Motor neuron (in vitro differentiated cells): ENCODE data around the gene CCL15. TPM values are rescaled to one million over a fixed set of nuclear protein-coding genes. Genes with fewer than 3 reads are reported as not detected.

ENCODE experiments used
- ATAC-seq, 8 experiments: fragments of 200-7000 bp; cut with Tn5 transposase; replicated peaks in 6 of 8; 2 replicates each; pipeline ENCODE4 v1.8.0; 2021; ENCODE audit warnings: mild to moderate bottlenecking in 8 of 8, moderate library complexity in 8 of 8
- H3K27ac ChIP-seq, 2 donors: fragments of 250-450 bp; sonication (Bioruptor Pico); 2 replicates each; pipeline ENCODE4 v1.9.0; 2021; ENCODE audit warnings: antibody characterized with exemption in 2 of 2, mild to moderate bottlenecking in 2 of 2, moderate library complexity in 1 of 2
- H3K4me1 ChIP-seq, 2 donors: fragments of 250-450 bp; sonication (Bioruptor Pico); replicated peaks in 1 of 2; 2 replicates each; pipeline ENCODE4 v1.6.1; 2021; ENCODE audit warnings: antibody characterized with exemption in 2 of 2, mild to moderate bottlenecking in 2 of 2, moderate library complexity in 1 of 2
- H3K4me3 ChIP-seq, 5 donors: fragments of 250-450 bp; sonication (Bioruptor Pico); 2 replicates each; pipeline ENCODE4 v1.9.0; 2021; ENCODE audit warnings: antibody characterized with exemption in 5 of 5, mild to moderate bottlenecking in 5 of 5, moderate library complexity in 4 of 5
- WGBS, 10 experiments: fragments of 450-650 bp; shearing (Covaris generic); methylation state at CpG; one replicate each; pipeline ENCODE4 v1.0.0; 2022; 5-methylcytosine and 5-hydroxymethylcytosine counted together
- in situ Hi-C, 9 experiments: fragments of 400-800 bp; cut with MboI; loops; one replicate each; pipeline ENCODE4 v1.15.0; 2021; ENCODE audit warnings: low sequenced_read_pairs in 9 of 9, low pct_unique_long_range_greater_than_20kb in 2 of 9; ENCODE audit not compliant: unreplicated experiment in 9 of 9
- total RNA-seq, 8 experiments: library from RNA; unstranded; fragments of 300-600 nt; gene quantifications; 2 replicates each; pipeline versions ENCODE4 v1.2.3 to v1.2.4, GENCODE V29; 2022

CCL15 gene
- total RNA-seq, 8 experiments from 2014 or later, result 0.21 to 0.47 (median 0.41) TPM; not detected in 5

DNA sequence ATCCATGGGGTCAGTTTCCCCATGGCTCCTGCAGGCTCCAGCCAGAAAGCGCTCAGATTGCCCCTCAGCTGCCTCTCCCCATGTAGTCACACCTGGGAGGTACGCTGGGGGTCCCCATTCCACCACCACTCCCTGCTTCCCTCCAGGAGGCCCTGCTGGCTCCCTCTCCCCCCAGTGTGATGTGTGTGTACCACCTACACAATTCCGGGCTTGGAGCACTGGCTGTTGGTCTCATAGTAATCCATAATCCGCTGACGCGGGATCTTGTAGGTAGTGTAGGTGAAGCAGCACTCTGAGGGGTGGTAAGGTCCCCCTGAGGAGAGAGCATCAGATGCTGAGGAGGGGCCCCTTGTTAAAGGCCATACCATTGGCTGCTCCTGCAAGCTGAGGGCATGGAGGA is 17.2 kb downstream of the CCL15 start:
- in situ Hi-C loops, result loop anchor here in 1 of 9 experiments (25.0 kb wide), 1 partner anchor 153 kb away; no protein-coding TSS in a partner anchor
- WGBS, 10 experiments, result 71 to 100% (median 88%) methylated on average over 1 to 4 of the region's 6 CpGs; no CpG with 5 or more reads in 5 of the 10 experiments
- H3K4me3 ChIP-seq, result no peak overlapping the region

GRCh38 chr17:35982409-35983191 is 18.8 kb downstream of the CCL15 start:
- Histone ChIP-seq H3K4me3 (no peak overlapping the region), H3K27ac (no peak overlapping the region), H3K4me1 (no peaks in the 10 kb centered on the region)
- no peak for ATAC-seq
- in situ Hi-C loops, result loop anchor here in 1 of 9 experiments (25.0 kb wide), 1 partner anchor 155 kb away; no protein-coding TSS in a partner anchor
- 17 to 86% (median 63%) methylated on average over 1 to 3 of the region's 3 CpGs for WGBS, 10 experiments

More for the DNA sequence above, 17.2 kb downstream of the CCL15 start:
- Histone ChIP-seq H3K4me1 (no peaks in the 10 kb centered on the region), H3K27ac (no peak overlapping the region)
- ATAC-seq, result no peak

GRCh38 chr17:35981908-35982330 is 19.4 kb downstream of the CCL15 start:
- Histone ChIP-seq H3K27ac (no peak overlapping the region), H3K4me3 (no peak overlapping the region), H3K4me1 (no peaks in the 10 kb centered on the region)
- peak in 1 of 8 experiments; percentile 43 for ATAC-seq
- in situ Hi-C loops, result loop anchor here in 1 of 9 experiments (25.0 kb wide), 1 partner anchor 155 kb away; no protein-coding TSS in a partner anchor
- 0 to 83% (median 50%) methylated on average over 1 to 4 of the region's 4 CpGs; no CpG with 5 or more reads in 2 of the 10 experiments for WGBS, 10 experiments

DNA sequence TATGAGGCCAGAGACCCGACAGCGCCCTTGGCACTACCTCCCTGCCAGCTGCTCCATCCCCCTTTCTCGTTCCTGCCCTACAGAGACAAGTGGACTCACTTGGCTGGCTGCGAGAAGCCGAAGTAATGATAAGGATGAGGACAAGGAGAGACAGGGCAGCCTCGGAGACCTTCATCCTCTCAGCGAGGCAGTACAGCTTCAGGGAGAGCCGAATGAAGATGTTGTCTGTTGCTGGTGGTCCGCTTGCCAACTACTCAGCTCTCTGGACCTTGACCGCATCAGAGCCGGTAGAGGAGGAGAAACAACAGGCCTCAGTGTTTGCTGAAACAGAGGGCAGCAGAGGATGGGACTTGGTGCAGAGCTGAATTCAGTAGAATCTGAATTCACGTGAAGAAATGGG is 20.1 kb downstream of the CCL15 start, which contains the start of gene CCL16:
CCL16 (minus strand) TSS at position 252 of the 400 bp plus-strand sequence; CDS start at position 175, 77 bp downstream.
- Histone ChIP-seq H3K27ac (no peak within 1 kb of the TSS), H3K4me1 (no peaks in the 10 kb centered on the region), H3K4me3 (no peak within 1 kb of the TSS)
- in situ Hi-C loops, result loop anchor here in 1 of 9 experiments (25.0 kb wide), 1 partner anchor 156 kb away; no protein-coding TSS in a partner anchor
- no peak for ATAC-seq
- WGBS, 10 experiments, result 0 to 97% (median 68%) methylated on average over 1 to 9 of the region's 12 CpGs; no CpG with 5 or more reads in 2 of the 10 experiments

DNA sequence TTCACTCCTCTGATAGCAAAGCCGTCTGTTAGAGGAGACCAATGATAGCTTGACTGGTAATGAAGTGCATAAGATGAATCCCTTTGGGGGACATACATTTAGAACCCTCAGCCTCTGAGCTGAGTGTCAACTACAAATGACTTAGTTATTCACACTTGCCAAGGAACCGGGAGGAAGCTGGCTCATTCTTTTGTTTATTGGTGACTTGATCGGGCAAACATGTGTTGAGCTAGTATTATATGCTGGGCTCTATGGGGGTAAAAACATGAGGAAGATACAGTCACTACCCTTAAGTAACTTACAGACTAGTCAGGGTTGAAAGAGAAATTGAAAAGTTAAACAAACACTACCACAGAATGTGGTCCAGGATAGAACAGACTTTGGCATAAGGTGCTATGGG is 23.0 kb downstream of the CCL15 start:
- in situ Hi-C loops, result loop anchor here in 6 of 9 experiments (10.0 to 25.0 kb wide), 3 partner anchors 156 to 166 kb away; no protein-coding TSS in a partner anchor
- Histone ChIP-seq H3K27ac (no peak overlapping the region), H3K4me3 (no peak overlapping the region), H3K4me1 (no peaks in the 10 kb centered on the region)
- no peak for ATAC-seq
- 17 to 100% (median 83%) methylated on average over 1 to 3 of the region's 3 CpGs; no CpG with 5 or more reads in 3 of the 10 experiments for WGBS, 10 experiments

DNA sequence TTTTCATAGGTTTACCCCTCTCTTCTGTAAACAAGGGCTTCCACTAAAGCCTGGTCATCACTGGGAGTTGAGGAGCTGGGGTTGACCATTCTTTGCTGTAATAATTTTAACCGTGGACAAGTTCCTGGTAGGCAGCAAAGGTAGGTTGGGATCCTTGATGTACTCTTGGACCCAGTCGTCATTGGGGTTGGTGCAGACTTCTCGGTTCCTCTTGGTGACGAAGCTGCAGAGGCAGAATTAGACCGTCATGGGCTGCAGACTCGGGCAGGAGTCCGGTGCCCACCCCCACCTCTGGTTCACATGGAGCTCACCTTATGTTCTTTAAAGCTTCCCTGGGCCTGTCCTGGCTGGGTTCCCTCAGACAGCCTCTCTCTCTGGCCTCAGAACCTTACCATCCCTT is 23.8 kb downstream of the CCL15 start:
- in situ Hi-C loops, result loop anchor here in 6 of 9 experiments (10.0 to 25.0 kb wide), 3 partner anchors 157 to 167 kb away; no protein-coding TSS in a partner anchor
- no peak for ATAC-seq

DNA sequence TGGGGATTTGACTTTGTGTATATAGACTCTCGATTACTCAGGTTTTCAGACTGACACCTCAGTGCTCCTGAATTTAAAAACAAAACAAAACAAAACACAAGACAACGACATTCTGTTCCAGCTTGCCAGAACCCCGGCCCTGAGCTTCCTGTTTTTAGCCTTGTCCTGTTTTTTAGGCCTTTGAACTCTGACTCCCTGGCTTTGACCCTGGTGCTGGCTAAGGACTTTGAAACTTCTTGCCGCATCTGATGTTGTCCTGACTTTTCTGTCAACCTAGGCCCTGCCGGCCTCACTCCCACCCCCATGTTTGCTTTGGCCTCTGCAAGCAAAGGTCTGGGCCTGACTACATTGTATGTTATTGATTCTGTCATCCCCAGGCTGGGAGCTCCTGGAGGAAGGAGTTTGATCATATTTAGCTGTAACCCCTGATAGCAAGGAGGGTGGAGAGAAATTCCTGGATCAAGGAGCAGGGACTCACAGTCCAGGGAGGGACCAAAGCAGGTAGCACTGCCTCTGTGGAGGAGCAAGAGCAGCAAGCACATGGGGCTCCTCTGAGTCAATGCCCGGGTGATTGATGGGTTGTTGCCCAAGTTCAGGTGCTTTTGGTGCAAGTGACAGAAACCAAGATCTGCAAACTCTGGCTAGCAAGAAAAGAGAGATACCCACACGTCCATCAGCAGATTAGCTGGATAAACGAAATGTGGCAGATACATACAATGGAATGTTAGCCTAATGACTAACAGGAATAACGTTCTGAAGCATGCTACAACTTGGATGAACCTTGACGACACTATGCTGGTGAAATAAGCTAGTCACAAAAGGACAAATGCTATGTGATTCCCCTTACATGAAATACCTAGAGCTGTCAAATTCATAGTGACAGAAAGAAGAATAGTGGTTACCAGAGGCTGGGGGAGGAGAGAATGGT is 27.8 kb downstream of the CCL15 start:
- no peaks in the 10 kb centered on the region for H3K4me1 ChIP-seq
- ATAC-seq, result peak in 1 of 8 experiments; percentile 55
- no peak overlapping the region for H3K4me3 ChIP-seq
- no peak overlapping the region for H3K27ac ChIP-seq
- in situ Hi-C loops, result loop anchor here in 8 of 9 experiments (10.0 to 25.0 kb wide), 4 partner anchors 161 to 514 kb away; partner anchors contain the start of gene ZNHIT3 (in 4 of the 8)
- 14 to 88% (median 74%) methylated on average over 2 to 8 of the region's 10 CpGs for WGBS, 10 experiments

More for the DNA sequence above, 23.8 kb downstream of the CCL15 start:
- WGBS, 10 experiments, result 17 to 100% (median 89%) methylated on average over 1 to 5 of the region's 7 CpGs; no CpG with 5 or more reads in 3 of the 10 experiments
- no peak overlapping the region for H3K4me3 ChIP-seq
- no peaks in the 10 kb centered on the region for H3K4me1 ChIP-seq
- no peak overlapping the region for H3K27ac ChIP-seq

DNA sequence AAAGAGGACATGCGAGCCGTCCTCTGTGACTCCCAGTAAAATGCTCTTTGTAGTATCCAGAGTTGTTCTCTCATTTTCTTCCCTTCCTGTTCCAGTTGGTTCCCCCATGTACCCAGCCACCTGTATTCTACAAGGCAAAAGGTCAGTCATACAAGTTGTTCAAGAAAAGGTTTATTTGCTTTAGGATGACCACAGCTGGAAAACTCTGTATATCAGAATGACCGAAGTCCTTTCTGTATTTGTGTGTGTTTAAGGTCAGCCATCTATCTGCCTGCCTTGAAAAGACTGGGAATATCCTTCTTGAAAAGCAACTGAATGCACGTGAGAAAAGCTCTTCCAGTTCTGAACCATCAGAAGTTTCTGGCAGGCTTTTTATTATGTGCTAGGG is 28.4 kb downstream of the CCL15 start:
- in situ Hi-C loops, result loop anchor here in 8 of 9 experiments (10.0 to 25.0 kb wide), 4 partner anchors 162 to 514 kb away; partner anchors contain the start of gene ZNHIT3 (in 4 of the 8)
- no peak overlapping the region for H3K27ac ChIP-seq

DNA sequence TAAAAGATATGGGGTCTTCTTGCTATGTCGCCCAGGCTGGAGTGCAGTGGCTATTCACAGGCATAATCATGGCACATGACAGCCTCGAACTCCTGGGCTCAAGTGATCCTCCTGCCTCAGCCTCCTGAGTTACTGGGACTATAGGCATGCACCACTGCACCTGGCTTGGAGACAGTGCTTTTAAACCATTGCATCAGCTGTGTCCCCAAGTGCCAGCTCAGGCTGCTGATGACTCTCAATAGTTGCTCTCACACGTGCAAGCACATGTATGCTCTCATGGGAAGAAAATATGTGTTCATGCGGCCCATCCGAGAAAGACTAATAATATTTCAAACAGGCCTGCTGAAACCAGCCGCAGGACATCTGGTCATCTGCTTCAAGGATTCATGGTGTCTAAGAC is 28.8 kb downstream of the CCL15 start:
- Histone ChIP-seq H3K4me3 (no peak overlapping the region), H3K27ac (no peak overlapping the region), H3K4me1 (no peaks in the 10 kb centered on the region)
- 0 to 100% (median 70%) methylated on average over 1 to 5 of the region's 6 CpGs; no CpG with 5 or more reads in 3 of the 10 experiments for WGBS, 10 experiments
- no peak for ATAC-seq
- in situ Hi-C loops, result loop anchor here in 8 of 9 experiments (10.0 to 25.0 kb wide), 4 partner anchors 162 to 515 kb away; partner anchors contain the start of gene ZNHIT3 (in 4 of the 8)

More for the DNA sequence above, 28.4 kb downstream of the CCL15 start:
- no peak for ATAC-seq
- H3K4me3 ChIP-seq, result no peak overlapping the region
- H3K4me1 ChIP-seq, result no peaks in the 10 kb centered on the region
- WGBS, 10 experiments, result 17 to 100% (median 40%) methylated on average over 1 to 4 of the region's 4 CpGs; no CpG with 5 or more reads in 1 of the 10 experiments

GRCh38 chr17:35972066-35972465 is 29.3 kb downstream of the CCL15 start:
- in situ Hi-C loops, result loop anchor here in 8 of 9 experiments (10.0 to 25.0 kb wide), 4 partner anchors 163 to 515 kb away; partner anchors contain the start of gene ZNHIT3 (in 4 of the 8)
- WGBS, 10 experiments, result 0 to 100% (median 86%) methylated on average over 1 of the region's 1 CpG; no CpG with 5 or more reads in 3 of the 10 experiments
- no peak overlapping the region for H3K27ac ChIP-seq
- ATAC-seq, result no peak
- no peak overlapping the region for H3K4me3 ChIP-seq
- H3K4me1 ChIP-seq, result no peaks in the 10 kb centered on the region

- WGBS, 10 experiments, result 0 to 100% (median 40%) methylated on average over 1 to 6 of the region's 8 CpGs; no CpG with 5 or more reads in 2 of the 10 experiments
- H3K27ac ChIP-seq, result no peak overlapping the region
- no peak overlapping the region for H3K4me3 ChIP-seq
- no peaks in the 10 kb centered on the region for H3K4me1 ChIP-seq
- in situ Hi-C loops, result loop anchor here in 8 of 9 experiments (10.0 to 25.0 kb wide), 4 partner anchors 165 to 518 kb away; partner anchors contain the start of gene ZNHIT3 (in 4 of the 8)
- peak; percentile 63 to 91 (median 81) for ATAC-seq
These were observed 31.6 kb downstream of the CCL15 start for GRCh38 chr17:35969558-35970380.
